Measurements from ENCODE around the gene LIX1L. TPM values are rescaled to one million over a fixed set of nuclear protein-coding genes. Genes with fewer than 3 reads are reported as not detected.

LIX1L gene
- 10 to 100 TPM; 38.1 to 39.3 TPM for total RNA-seq

DNA sequence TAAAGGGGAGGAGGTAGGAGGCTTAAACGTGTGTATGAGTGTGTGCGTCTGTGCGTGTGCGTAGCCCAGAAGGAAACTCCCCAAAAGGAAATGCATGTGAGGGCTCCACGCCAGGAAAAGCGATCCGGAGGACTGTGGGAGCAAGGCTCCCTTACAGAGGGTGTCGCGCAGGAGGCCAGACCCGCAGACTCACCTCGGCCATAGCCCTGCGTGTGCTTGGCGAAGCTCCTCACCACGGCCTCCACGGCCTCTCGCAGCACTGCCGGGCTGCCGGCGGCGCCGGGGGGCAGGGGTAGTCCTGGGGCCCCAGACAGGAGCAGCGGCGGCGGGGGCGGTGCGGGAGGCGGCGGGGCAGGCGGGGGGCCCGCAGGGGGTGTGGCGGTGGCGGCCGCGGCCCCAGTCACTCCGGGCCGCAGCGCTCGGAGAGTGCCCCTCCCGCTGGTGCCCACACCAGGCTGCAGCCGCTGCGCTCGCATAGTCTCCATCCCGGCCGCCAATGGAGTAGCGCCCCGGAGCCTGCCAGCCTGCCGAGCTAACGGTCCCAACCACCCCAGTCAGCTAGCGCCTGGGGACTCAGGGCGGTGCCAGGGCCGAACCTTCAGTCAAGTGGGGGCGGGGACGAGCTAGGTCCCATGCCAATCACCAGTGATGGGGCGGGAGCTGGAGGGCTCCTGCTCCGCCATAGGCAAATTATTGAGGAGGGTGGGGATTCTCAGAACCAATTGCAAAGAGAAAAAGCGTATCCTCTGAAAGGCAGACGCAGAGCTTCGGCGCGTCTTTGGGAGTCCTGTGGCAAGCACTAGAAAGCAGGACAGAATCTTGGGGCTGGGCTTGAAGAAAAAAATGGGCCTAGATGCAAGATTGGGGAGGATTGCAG lies at the start of gene LIX1L:
LIX1L (minus strand) TSS at position 575 of the 877 bp plus-strand sequence; CDS start at position 485, 90 bp downstream.
- ChIA-PET POLR2A (interaction anchor here (0.6 to 2.5 kb wide), 12 partner anchors 12 to 163 kb away, joined by 3 to 34 read pairs (median 4); partner anchors contain the start of genes NUDT17, PEX11B, PIAS3 and RBM8A), CTCF (interaction anchor here (0.5 to 2.1 kb wide), 8 partner anchors 20 to 526 kb away, joined by 3 to 8 read pairs (median 4); partner anchors contain the start of genes NUDT17, PIAS3 and RBM8A)

DNA sequence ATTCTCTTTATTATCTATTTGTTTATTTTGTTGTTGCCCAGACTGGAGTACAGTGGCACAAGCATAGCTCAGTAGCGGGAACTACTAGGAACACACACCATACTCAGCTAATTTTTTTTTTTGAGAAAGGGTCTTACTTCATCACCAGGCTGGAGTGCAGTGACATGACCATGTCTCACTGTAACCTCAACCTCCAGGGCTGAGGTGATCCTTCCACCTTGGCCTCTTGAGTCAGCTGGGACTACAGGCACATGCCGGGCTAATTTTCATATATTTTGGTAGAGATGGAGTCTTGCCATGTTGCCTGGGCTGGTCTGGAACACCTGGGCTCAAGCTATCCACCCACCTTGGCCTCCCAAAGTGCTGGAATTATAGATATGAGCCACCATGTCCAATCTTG lies 43.9 kb upstream of the LIX1L start:
- POLR2A ChIA-PET: interaction anchor here (1.4 kb wide), 1 partner anchor 37 kb away, joined by 3 read pairs; the partner anchor contains the start of genes ANKRD34A and POLR3GL
- CTCF ChIA-PET: interaction anchor here (1.8 to 5.0 kb wide), 2 partner anchors 23 to 156 kb away, joined by 5 to 28 read pairs; partner anchors contain the start of gene NUDT17

DNA sequence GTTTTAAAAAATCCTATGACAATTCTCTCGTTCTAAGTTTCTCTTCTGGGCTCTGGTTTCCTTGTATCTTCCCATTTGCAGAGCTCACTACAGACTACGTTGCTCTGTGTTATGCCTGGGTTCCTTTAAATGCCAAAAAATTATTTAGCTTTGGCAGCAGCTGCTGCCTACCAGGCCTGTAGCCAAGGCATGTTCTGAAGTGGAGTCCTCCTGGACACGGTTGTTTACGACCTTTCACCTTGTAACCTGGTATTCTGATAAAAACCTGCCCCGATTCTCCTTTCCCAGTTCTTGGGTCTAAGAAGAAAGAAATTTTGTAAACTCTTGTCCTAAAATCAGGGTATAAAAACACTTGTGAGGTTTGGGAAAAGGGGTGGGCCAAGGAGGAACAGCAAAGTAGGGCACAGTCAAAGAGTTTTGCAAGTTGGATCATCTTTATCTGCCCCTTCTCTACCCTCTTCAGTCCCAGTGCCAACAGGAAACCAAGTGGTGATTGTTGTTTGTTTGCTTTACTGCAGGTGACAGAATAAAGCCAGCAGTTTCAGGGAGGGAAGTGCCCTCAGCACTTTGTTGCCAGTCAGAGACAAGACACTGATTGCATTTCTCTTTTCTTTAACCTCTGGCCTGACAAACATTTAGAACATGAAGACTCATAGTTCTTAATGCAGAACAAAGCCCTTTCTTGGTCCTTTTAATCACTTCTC lies 41.7 kb upstream of the LIX1L start:
- CTCF ChIA-PET: interaction anchor here (1.0 to 5.1 kb wide), 3 partner anchors 11 to 153 kb away, joined by 4 to 37 read pairs (median 4); no protein-coding TSS in a partner anchor
- POLR2A ChIA-PET: no interaction called here

DNA sequence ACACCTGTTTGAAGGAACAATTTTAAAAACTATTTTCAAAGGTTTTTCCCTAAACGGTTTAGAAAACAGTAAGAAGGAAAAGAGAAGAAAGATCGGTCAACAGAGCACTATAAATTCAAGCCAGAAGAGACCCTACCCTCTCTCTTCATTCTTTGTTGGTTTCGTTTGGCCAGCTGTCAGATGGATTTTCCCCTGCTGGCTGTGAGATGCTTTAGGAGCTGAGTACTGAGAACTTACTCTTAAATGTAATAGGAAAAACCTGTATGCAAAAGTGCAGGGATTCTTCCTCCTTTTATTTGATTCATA lies 39.9 kb upstream of the LIX1L start:
- POLR2A ChIA-PET: interaction anchor here (0.8 to 2.9 kb wide), 4 partner anchors 13 to 36 kb away, joined by 3 to 28 read pairs (median 11); partner anchors contain the start of genes ANKRD34A and POLR3GL
- CTCF ChIA-PET: interaction anchor here (0.6 to 5.1 kb wide), 5 partner anchors 15 to 38 kb away, joined by 3 to 37 read pairs (median 3); no protein-coding TSS in a partner anchor

DNA sequence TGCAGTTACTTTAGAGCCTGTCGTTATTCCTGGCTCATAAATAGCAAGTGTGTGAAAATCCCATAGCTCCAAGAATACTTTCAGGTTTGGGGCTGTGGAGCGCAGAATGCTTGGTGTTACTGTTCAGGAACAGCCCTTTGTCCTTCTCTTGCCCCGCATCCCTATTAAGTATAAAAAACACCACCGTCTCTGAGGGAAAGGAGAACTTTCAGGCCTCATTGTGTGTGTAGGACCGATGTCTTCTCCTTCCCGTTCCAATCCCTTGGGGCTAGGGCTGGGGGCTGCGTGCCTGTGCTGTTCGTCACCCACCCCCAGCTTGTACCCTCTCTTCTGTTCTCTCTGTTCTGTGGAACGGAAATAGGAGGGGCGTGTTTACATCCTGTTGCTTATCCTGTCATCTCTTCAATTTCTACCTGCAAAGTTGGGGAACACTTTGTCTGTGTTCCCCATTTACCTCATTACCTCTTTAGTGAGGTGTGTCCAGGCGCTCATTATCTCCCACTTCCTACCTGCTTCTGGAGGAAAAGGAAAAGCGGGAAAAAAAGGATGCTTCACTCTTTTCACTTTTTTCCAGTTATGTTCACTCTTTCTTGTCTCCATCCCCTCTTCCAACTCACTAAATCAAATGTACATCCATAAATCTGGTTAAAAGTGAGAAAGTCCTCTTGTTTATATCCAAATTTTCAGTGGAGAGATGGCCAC lies 39.4 kb upstream of the LIX1L start:
- ChIA-PET CTCF (interaction anchor here (0.8 to 5.1 kb wide), 6 partner anchors 9 to 152 kb away, joined by 3 to 37 read pairs (median 4); partner anchors contain the start of gene NUDT17), POLR2A (interaction anchor here (0.6 to 2.9 kb wide), 9 partner anchors 9 to 139 kb away, joined by 3 to 28 read pairs (median 4); partner anchors contain the start of genes ANKRD34A, PIAS3 and POLR3GL)

DNA sequence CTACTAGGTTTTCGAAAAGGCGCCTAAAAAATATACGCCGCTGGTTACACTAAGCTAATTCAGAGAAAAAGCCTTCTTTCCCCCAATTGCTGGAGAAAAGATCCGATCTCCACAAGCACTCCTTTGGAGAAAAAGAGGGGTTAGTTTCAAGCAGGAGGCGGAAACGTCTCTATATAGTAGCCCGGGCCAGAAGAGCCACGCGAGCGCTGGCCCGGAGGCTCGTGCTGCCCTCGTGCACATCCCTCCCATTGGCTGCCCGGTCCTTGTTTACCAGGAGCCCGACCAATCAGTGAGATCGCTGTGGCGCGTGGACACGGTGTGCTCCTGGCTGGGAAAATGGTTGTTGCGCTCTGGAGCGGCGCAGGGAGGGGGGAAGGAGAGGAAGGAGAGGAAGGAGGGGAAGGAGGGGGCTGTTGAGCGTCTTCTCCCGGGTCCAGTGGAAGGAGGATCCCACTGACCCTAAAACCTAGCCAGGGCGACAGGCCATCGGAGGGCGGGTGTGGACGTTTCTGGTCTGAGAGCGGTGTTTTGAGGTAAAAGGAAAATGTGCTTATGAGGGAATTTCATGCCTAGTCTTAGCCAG lies 38.7 kb upstream of the LIX1L start, which contains the start of gene TXNIP:
TXNIP (minus strand) TSS at position 147 of the 583 bp plus-strand sequence. CDS start 313 bp downstream, outside the sequence.
- ChIA-PET CTCF (interaction anchor here (0.7 to 5.1 kb wide), 6 partner anchors 10 to 151 kb away, joined by 3 to 37 read pairs (median 5); partner anchors contain the start of gene NUDT17), POLR2A (interaction anchor here (0.6 to 2.9 kb wide), 12 partner anchors 8 to 177 kb away, joined by 3 to 28 read pairs (median 4); partner anchors contain the start of genes ANKRD34A, PIAS3 and POLR3GL)

DNA sequence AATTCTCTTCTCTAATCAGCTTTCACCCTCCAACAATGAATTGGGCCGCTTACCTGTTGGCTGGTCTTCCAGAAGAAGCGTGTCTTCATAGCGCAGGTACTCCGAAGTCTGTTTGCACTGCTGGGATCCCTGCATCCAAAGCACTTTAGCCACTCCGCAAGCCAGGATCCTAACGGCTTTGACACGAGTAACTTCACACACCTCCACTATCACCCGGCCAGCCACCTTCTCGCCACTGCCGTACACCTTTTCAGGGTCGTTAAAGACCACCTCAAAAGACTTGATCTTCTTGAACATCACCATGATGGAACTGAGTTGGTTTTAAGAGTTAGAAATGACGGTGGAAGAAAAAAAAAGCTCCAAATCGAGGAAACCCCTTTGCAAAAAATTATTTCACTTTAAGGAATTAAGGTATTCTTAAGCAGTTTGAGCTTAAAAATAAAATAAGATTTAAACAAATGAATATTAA lies 38.2 kb upstream of the LIX1L start:
- POLR2A ChIA-PET: interaction anchor here (0.6 to 2.9 kb wide), 9 partner anchors 10 to 177 kb away, joined by 3 to 28 read pairs (median 4); partner anchors contain the start of gene PIAS3

DNA sequence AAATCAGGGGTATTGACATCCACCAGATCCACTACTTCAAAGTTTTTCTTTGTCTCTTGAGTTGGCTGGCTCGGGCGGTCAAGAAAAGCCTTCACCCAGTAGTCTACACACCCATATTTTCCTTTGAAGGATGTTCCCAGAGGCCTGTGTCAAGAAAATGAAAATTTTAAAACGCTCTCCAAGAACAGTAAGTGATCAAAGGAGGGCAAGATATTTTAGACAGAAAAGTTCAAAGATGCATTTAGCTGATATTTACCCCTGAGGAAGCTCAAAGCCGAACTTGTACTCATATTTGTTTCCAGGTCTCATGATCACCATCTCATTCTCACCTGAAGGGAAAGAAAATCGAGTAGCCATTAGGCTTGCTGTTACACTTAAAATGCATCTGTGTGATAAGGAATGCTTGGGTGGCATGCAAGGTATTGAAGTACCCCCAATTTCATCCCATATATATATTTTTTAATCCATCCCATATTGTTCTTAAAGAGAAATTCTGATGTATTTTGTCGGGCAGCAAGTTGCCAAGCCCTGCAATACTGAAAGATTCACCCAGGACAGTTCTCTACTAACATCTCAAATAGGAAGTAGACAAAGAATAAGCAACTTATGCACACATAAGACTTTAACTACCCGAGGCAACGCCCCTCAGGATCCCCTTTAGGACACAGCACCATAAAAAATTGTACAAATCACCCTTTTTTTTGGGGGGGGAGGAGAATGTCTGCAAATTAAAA lies 37.5 kb upstream of the LIX1L start:
- POLR2A ChIA-PET: interaction anchor here (2.9 kb wide), 1 partner anchor 10 kb away, joined by 18 read pairs; no protein-coding TSS in a partner anchor
- CTCF ChIA-PET: interaction anchor here (5.1 kb wide), 1 partner anchor 17 kb away, joined by 37 read pairs; no protein-coding TSS in a partner anchor

More for the DNA sequence above, 38.2 kb upstream of the LIX1L start:
- CTCF ChIA-PET: interaction anchor here (0.7 to 5.1 kb wide), 3 partner anchors 9 to 18 kb away, joined by 3 to 37 read pairs (median 5); no protein-coding TSS in a partner anchor

DNA sequence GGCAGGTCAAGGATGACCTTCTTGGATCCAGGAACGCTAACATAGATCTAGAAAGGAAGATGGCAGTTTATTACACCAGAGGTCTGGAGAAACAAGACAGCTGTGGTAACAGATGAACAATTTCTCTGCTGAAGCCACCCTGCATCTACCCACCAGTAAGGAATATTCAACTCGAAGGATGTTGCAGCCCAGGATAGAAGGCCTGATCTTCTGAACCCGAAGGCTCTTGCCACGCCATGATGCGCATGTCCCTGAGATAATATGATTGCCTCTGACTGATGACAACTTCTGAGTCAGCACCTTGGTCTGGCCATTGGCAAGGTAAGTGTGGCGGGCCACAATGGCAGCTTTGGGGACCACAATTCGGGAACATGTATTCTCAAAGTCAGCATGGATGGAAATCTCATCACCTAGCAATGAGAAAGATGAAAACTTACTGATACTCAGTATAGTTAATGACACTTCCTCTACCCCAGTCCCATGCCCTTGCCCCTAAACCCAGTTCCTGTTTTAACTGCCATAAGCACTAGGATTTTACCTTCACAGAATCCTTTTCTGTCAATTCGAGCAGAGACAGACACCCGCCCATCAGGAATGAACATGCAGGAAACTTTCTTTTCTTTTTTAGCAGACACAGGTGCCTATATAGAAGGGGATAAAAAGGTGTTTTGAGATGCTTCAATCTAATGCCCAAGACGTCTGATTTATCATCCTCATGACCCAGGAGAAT lies 36.7 kb upstream of the LIX1L start:
- CTCF ChIA-PET: interaction anchor here (1.9 to 5.1 kb wide), 4 partner anchors 10 to 17 kb away, joined by 7 to 37 read pairs (median 18); no protein-coding TSS in a partner anchor
- POLR2A ChIA-PET: interaction anchor here (1.2 to 3.5 kb wide), 3 partner anchors 9 to 31 kb away, joined by 5 to 19 read pairs (median 18); no protein-coding TSS in a partner anchor

DNA sequence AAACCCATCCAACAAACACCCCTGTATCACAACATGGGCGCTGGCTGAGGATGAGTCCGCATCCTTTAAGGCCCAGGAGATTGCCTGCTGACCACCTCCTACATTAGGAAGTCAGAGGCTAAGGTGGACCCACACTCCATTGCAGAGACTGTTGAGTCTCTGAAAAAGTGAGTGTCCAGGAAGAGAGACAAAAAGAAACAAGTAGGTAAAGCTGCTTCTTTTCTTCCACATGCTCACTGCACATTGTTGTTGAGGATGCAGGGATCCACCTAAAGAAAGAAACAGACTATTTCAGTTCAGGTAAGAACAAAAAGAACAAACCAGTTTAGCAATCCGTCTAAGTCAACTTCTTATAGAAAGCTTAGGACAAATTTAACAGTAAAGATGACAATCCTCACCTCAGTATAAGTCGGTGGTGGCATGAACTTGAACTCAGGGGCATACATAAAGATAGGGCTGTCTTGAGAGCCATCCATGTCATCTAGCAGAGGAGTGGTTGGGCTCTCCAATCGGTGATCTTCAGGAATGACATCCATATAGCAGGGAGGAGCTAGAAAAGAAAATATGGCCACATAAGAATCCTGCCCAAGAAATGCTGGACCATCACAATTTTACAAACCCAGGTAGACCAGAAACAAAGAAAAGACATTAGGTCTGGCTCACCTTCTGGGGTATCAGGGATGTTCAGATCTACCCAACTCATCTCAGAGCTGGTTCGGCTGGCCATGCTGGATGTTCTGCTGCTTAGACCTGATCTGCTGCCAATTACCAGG lies 36.0 kb upstream of the LIX1L start:
- POLR2A ChIA-PET: interaction anchor here (1.2 to 3.5 kb wide), 2 partner anchors 14 to 31 kb away, joined by 5 to 19 read pairs; no protein-coding TSS in a partner anchor
- CTCF ChIA-PET: interaction anchor here (1.2 to 4.8 kb wide), 5 partner anchors 9 to 149 kb away, joined by 3 to 27 read pairs (median 7); partner anchors contain the start of gene NUDT17

DNA sequence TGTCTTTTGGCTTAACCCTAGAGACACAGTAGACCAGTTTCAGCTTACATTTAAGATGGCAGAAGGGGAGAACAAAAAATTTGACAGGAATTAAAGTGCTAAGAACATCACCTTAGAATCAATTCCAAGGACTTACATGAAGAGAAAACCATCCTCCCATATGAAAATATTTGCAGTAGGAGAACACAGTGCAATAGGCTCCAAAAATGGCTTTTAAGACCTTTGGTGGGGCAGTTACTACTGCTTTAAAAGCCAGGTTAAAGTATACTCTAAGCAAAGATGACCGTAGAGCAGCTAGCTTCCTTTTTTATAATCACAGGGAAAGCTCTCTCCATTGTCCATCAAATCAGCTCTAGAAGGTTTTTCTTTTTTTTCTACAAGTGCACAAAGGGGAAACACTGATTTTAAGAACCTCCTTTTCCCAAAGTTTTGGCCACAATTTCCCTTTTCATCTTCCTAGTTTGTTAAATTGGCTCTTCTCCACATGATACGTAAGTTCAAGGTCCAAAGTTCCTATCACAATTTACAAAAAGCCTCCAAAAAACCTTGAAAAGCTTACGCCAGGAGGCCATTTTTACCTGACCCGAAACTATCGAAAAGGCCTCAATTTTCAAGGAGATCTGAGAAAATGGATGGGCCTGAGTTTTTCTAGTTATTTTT lies 35.3 kb upstream of the LIX1L start:
- CTCF ChIA-PET: interaction anchor here (1.1 to 4.8 kb wide), 7 partner anchors 8 to 148 kb away, joined by 3 to 27 read pairs (median 4); partner anchors contain the start of genes NUDT17 and RBM8A
- POLR2A ChIA-PET: interaction anchor here (1.2 to 3.5 kb wide), 2 partner anchors 14 to 30 kb away, joined by 5 to 19 read pairs; no protein-coding TSS in a partner anchor

DNA sequence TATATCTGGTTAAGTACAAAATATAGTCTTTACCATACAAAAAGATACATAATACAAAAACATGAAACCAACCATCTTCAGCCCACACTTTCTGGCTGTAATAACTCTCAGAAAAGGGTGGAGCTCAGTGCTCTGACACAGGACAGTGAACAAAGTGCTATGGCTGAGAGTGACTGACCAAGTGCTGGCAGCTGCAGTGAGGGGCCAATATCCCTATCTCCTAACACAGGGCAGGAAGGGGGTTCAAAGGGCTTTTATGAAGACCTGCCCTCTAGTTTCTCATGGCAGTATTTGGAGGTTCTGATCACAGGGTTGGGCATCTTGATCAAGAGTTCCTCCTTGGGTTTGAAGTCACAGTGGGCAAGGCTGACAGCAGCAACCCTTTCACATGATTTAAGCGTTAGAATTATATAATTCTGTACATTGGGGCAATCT lies 34.7 kb upstream of the LIX1L start:
- POLR2A ChIA-PET: interaction anchor here (1.2 to 3.5 kb wide), 3 partner anchors 13 to 34 kb away, joined by 3 to 19 read pairs (median 4); partner anchors contain the start of genes ANKRD34A and POLR3GL
- CTCF ChIA-PET: interaction anchor here (1.1 to 4.8 kb wide), 7 partner anchors 8 to 147 kb away, joined by 3 to 27 read pairs (median 4); partner anchors contain the start of genes NUDT17 and RBM8A

DNA sequence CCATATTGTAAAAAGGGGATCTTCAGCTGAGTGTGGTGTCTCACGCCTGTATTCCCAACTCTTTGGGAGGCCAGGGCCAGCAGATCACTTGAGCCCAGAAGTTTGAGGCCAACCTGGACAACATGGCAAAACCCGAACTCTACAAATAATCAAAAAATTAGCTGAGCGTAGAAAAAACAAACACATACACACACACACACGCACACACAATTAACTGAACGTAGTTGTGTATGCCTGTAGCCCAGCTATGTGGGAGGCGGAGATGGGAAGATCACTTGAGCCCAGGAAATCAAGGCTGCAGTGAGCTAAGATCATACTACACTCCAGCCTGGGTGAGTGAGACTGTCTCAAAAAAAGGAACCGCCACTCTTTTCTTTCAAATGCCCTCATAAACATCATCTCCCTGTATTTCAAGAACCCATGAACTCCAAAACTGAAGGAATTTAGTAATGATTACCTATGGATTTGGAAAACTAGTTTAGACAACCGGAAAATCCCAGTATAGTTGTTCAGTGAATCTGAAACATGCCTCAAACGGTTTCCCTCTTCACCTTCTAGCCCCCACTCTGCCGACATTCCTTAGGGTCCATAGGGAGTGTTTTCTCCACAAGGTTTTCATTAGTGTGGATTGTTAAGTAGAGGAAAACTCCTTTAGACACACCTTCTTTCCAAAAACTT lies 34.1 kb upstream of the LIX1L start:
- ChIA-PET POLR2A (interaction anchor here (1.2 to 3.5 kb wide), 3 partner anchors 13 to 33 kb away, joined by 3 to 19 read pairs (median 4); partner anchors contain the start of genes ANKRD34A and POLR3GL), CTCF (interaction anchor here (0.7 to 4.8 kb wide), 6 partner anchors 10 to 147 kb away, joined by 3 to 27 read pairs (median 3); partner anchors contain the start of genes NUDT17 and RBM8A)
